Right cardiac atrium (tissue), 5 donors: ENCODE measurements around the gene CELF5. TPM values are rescaled to one million over a fixed set of nuclear protein-coding genes. Genes with fewer than 3 reads are reported as not detected.
A peak's percentile ranks its signal among the peaks of the same experiment; 100 is the strongest.

Experiments used
- ATAC-seq, 2 donors: fragments of 200-7000 bp; cut with Tn5 transposase; one replicate each; pipeline versions ENCODE4 v1.8.0 to v1.9.1; 2020; ENCODE audit warnings: moderate library complexity in 2 of 2, mild to moderate bottlenecking in 1 of 2
- DNase-seq, 3 donors: peaks; one replicate each; pipeline ENCODE4 v3.0.0-alpha.2; 2020
- H3K27ac ChIP-seq: one replicate; pipeline ENCODE4 v1.5.1; 2013; ENCODE audit warnings: mild to moderate bottlenecking, low read length, control low read depth, moderate library complexity
- H3K27me3 ChIP-seq: one replicate; pipeline ENCODE4 v1.6.1; 2013; ENCODE audit not compliant: control insufficient read depth, insufficient read depth
- H3K4me1 ChIP-seq: one replicate; pipeline ENCODE4 v1.6.1; 2013; ENCODE audit warnings: low read length; ENCODE audit not compliant: control insufficient read depth, insufficient read depth
- H3K4me3 ChIP-seq: one replicate; pipeline ENCODE4 v1.5.1; 2013; ENCODE audit warnings: low read length, control low read depth
- H3K9me3 ChIP-seq: one replicate; pipeline ENCODE4 v1.6.1; 2013; ENCODE audit warnings: low read length; ENCODE audit not compliant: control insufficient read depth
- WGBS: extraction: QIAGEN DNeasy Blood & Tissue Kit; methylation state at CpG from one replicate; pipeline ENCODE4 v1.1.7; 2013; 5-methylcytosine and 5-hydroxymethylcytosine counted together
- intact Hi-C, 4 donors: fragments of 100-400 bp; cut with DNase I; formaldehyde crosslinking; loops; one replicate each; pipeline versions ENCODE4 v1.11.0 to v1.14.0; 2022 to 2023
- polyA plus RNA-seq: library from polyadenylated mRNA; stranded (reverse); fragments of 200-250 nt; gene quantifications from one replicate; pipeline ENCODE4 v1.2.3, GENCODE V29; 2013
- total RNA-seq, 4 donors: library from RNA; stranded (reverse); fragmentation: NEBNext Ultra II Directional; extraction: Animal tissue kit (Norgen Biotek cat#: 25700); gene quantifications; one replicate each; pipeline ENCODE4 v1.2.1, GENCODE V29; 2021
- donor health status: healthy with polysubstance abuse.
- donor health status: DM: no; HTN: yes; CAD: no.
- donor health status: DM: no; HTN: no; CAD: no.
- donor health status: DM: no; HTN: yes; CAD: no; lungs with severe emphysema.
- donor health status: DM: yes; HTN: yes; CAD: no.

Gene CELF5
- total and polyA plus RNA-seq, 5 donors, result 0.14 to 0.20 TPM; not detected in 3

DNA sequence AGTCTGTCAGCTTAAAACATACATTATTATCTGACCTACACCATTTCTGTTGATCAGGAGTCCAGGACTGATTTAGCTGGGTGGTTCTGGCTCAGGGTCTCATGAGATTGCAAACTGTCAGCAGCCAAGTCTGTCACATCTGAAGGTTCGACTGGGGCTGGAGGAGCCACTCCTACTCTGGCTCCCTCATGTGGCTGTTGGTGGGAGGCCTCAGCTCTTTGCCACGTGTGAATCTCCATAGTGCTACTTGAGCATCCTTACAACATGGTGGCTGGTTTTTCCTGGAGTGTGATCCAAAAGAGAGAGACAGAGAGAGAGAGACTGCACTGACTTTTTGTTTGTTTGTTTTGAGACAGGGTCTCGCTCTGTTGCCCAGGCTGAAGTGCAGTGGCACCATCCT is 78.3 kb downstream of the CELF5 start:
- 56% methylated on average over 3 of the region's 3 CpGs for WGBS
- Histone ChIP-seq H3K27ac (no peak overlapping the region), H3K4me1 (no peaks in the 10 kb centered on the region), H3K9me3 (peaks cover 3% of the 10 kb centered on the region), H3K4me3 (no peak overlapping the region), H3K27me3 (no peaks in the 10 kb centered on the region)
- intact Hi-C loops, result loop anchor here in 1 of 4 donors (10.0 kb wide), 1 partner anchor 312 kb away; no protein-coding TSS in a partner anchor
- ATAC-seq (no peak), DNase-seq (no peak)

GRCh38 chr19:3304871-3305423 is 80.5 kb downstream of the CELF5 start:
- 7% methylated on average over 22 of the region's 22 CpGs for WGBS
- Histone ChIP-seq H3K9me3 (no peaks in the 10 kb centered on the region), H3K4me3 (no peak overlapping the region), H3K4me1 (no peaks in the 10 kb centered on the region), H3K27ac (no peak overlapping the region), H3K27me3 (no peaks in the 10 kb centered on the region)
- intact Hi-C loops, result loop anchor here in 2 of 4 donors (5.0 to 10.0 kb wide), 2 partner anchors 172 to 310 kb away; no protein-coding TSS in a partner anchor
- DNase-seq (peak; percentile 68 to 87 (median 85)), ATAC-seq (peak; percentile 56 to 58)

DNA sequence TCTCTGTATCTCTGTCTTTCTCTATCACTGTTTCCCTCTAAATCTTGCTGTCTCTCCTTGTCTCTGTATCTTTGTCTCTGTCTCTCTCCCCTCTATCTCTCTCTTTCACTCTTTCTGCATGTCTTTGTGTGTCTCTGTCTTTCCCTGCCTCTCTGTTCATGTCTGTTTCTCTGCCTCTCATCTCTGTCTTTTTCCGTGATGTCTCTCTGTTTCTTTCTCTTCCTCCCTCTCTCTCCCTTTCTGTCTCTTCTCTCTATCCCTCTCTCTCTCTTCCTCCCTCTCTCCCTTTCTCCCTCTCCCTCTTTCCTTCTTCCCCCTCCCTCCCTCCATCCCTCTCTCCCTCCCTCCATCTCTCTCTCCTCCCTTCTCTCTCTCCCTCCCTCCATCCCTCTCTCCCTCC is 85.3 kb downstream of the CELF5 start:
- intact Hi-C loops, result loop anchor here in 2 of 4 donors (5.0 to 10.0 kb wide), 2 partner anchors 168 to 305 kb away; no protein-coding TSS in a partner anchor

DNA sequence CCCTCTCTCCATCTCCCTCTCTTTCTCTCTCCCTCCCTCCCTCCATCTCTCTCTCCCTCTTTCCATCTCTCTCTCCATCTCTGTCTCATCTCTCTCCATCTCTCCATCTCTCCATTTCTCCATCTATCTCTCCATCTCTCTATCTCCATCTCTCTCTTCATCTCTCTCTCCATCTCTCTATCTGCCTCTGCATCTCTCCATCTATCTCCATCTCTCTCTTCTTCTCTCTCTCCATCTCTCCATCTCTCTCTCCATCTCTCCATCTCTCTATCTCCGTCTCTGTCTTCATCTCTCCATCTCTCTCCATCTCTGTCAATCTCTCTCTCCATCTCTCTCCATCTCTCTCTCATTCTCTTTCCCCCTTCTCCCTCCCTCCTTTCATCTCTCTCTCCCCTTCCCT is 85.8 kb downstream of the CELF5 start:
- no peaks in the 10 kb centered on the region for H3K4me1 ChIP-seq
- H3K27ac ChIP-seq, result no peak overlapping the region
- WGBS, result 72% methylated on average over 1 of the region's 1 CpG
- intact Hi-C loops, result no loop called here
- no peaks in the 10 kb centered on the region for H3K9me3 ChIP-seq
- no peak for DNase-seq
- no peaks in the 10 kb centered on the region for H3K27me3 ChIP-seq
- ATAC-seq, result no peak
- no peak overlapping the region for H3K4me3 ChIP-seq

More for the DNA sequence above, 85.3 kb downstream of the CELF5 start:
- H3K4me3 ChIP-seq, result no peak overlapping the region
- ATAC-seq (no peak), DNase-seq (no peak)
- no peaks in the 10 kb centered on the region for H3K4me1 ChIP-seq
- H3K9me3 ChIP-seq, result no peaks in the 10 kb centered on the region
- H3K27me3 ChIP-seq, result no peaks in the 10 kb centered on the region
- 62% methylated on average over 1 of the region's 1 CpG for WGBS
- no peak overlapping the region for H3K27ac ChIP-seq

GRCh38 chr19:3310711-3311110 is 86.2 kb downstream of the CELF5 start:
- intact Hi-C loops, result no loop called here
- Histone ChIP-seq H3K9me3 (no peaks in the 10 kb centered on the region), H3K27me3 (no peaks in the 10 kb centered on the region), H3K4me1 (no peaks in the 10 kb centered on the region), H3K27ac (no peak overlapping the region), H3K4me3 (no peak overlapping the region)
- DNase-seq (no peak), ATAC-seq (no peak)

DNA sequence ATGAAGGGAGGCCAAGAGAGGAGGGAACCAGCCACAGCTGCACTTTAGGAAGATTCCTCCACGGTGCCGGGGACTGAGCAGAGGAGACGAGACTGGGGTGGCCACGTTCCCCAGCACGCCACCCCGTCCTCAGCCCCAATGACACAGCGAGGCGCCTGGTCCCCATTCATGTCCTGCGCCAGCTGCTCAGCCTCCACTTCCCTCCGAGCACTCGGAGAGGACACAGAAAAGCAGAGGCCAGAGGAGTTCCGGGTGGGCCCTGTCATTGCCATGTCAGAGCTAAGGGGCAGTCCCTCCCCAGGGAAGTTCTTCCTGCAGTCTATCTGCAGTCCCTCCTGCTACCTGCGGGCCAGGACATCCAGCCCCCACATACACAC is 88.7 kb downstream of the CELF5 start:
- no peaks in the 10 kb centered on the region for H3K4me1 ChIP-seq
- no peaks in the 10 kb centered on the region for H3K27me3 ChIP-seq
- intact Hi-C loops, result no loop called here
- WGBS, result 79% methylated on average over 13 of the region's 13 CpGs
- H3K27ac ChIP-seq, result no peak overlapping the region
- DNase-seq (no peak), ATAC-seq (no peak)
- H3K4me3 ChIP-seq, result no peak overlapping the region
- no peaks in the 10 kb centered on the region for H3K9me3 ChIP-seq

DNA sequence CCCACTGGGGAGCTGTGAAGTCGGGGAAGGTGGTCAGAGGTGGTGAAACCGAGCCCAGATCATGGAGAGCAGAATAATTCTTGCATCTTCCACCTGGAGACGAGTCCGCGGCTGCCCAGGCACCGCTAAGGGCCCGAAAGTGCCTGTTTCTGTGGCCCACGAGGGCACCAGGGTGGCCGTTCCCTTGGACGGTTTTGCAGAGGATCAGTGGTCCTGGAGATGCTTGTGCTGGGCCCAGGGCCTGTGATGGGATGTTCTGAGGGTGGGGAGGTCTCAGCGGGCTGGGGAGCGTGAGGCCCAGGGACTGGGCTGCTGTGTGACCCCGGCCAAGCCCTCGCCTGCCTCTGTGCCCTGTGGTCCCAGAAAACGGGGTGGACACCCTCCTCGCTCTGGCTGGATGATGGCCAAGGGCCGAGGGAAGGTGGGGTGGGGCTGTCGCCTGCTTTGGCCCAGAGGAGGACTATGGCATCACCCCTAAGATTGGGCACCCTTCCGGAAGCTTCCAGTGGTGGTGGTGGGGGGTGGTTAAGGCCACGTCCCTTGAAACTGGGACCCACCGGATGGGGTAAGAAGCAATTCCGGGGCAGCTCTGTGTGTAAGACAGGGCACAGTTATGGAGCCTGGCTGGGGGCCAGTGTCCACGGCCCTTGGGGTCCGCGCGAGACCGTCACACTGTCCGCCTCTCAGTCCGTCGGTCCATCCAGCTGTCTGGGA is 90.7 kb downstream of the CELF5 start:
- Histone ChIP-seq H3K4me3 (no peak overlapping the region), H3K9me3 (no peaks in the 10 kb centered on the region), H3K4me1 (no peaks in the 10 kb centered on the region), H3K27me3 (no peaks in the 10 kb centered on the region), H3K27ac (no peak overlapping the region)
- ATAC-seq (no peak), DNase-seq (no peak)
- 77% methylated on average over 30 of the region's 30 CpGs for WGBS
- intact Hi-C loops, result no loop called here

DNA sequence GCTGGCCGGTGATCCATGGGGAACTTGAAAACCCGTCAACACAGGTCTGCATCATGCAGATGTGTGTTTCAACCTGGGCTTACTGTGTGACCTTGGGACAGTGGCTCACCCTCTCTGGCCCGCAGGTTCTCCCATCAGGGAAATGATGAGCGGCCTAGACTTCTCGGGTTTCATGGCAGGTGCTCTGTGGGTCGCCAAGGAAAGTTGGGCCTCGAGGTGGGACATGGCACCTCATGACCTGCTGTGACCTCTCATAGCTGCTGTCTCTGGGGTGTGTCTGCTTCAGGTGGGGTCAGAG is 91.2 kb downstream of the CELF5 start:
- Histone ChIP-seq H3K4me1 (no peaks in the 10 kb centered on the region), H3K4me3 (no peak overlapping the region), H3K27ac (no peak overlapping the region), H3K27me3 (no peaks in the 10 kb centered on the region), H3K9me3 (no peaks in the 10 kb centered on the region)
- intact Hi-C loops, result no loop called here
- DNase-seq (no peak), ATAC-seq (no peak)
- 84% methylated on average over 7 of the region's 7 CpGs for WGBS

DNA sequence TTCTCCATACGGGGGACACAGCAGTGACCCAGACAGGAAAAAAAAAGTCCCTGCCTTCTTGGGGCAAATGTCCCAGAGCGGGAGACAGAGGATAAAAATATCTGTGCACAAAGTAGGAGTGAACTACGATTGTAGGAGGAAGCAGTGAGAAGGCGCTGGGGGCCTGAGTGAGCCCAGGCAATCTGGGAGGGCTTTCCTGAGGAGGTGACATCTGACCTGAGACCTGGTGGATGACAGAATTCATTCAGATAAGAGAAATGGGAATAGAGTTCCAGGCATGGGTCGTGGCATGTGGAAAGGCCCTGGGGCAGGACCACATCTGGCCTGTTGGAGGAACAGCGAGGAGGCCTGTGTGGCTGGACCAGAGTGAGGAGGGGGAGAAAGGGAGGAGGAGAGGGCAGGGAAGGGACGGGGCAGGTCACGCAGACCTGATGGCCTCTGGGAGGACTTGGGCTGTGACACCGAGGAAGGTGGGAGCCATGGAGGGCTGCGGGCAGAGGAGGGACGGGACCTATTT is 91.7 kb downstream of the CELF5 start:
- H3K4me3 ChIP-seq, result no peak overlapping the region
- H3K4me1 ChIP-seq, result no peaks in the 10 kb centered on the region
- H3K27me3 ChIP-seq, result no peaks in the 10 kb centered on the region
- no peaks in the 10 kb centered on the region for H3K9me3 ChIP-seq
- WGBS, result 78% methylated on average over 11 of the region's 11 CpGs
- peak in 1 of 3 donors; percentile 13 for DNase-seq
- no peak overlapping the region for H3K27ac ChIP-seq
- ATAC-seq, result no peak
- intact Hi-C loops, result no loop called here

- Histone ChIP-seq H3K27ac (no peak overlapping the region), H3K4me1 (no peaks in the 10 kb centered on the region), H3K9me3 (no peaks in the 10 kb centered on the region), H3K27me3 (no peaks in the 10 kb centered on the region), H3K4me3 (no peak overlapping the region)
- no peak for DNase-seq
- intact Hi-C loops, result no loop called here
- ATAC-seq, result no peak
- 84% methylated on average over 5 of the region's 5 CpGs for WGBS
These were observed 92.3 kb downstream of the CELF5 start for GRCh38 chr19:3316659-3317207.

DNA sequence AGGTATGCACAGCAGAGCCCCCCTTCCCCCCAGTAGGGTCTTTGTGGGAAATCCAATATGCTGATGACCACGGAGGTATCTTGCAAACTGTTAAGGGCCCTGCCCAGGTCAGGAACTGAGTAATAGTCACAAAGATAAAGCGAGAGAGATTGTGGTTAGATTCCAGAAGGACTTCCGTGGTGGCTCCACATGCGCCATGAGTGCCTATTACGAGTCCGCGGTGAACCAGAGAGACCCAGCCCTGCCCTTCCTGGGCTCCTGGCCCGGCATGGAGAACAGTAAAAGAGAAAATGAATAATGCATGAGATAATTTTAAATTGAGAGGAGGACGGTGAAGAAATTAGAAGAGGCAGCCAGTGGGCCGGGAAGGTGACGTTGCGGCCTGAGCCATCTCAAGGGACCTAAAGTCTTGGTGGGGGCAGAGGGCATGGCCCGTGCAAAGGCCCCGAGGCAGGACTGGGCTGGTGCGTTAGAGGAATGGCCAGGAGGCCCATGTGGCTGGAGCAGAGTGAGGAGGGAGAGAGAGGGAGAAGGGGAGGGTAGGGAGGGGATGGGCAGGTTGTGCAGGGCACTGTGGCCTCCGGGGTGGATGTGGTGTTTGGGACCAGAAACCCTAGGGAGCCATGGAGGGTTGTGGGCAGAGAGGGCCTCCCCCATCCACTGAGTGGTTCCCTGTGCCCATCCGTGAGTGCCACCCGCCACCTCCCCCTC is 95.3 kb downstream of the CELF5 start:
- intact Hi-C loops, result no loop called here
- H3K27ac ChIP-seq, result no peak overlapping the region
- H3K4me1 ChIP-seq, result no peaks in the 10 kb centered on the region
- WGBS, result 50% methylated on average over 18 of the region's 18 CpGs
- ATAC-seq (no peak), DNase-seq (peak in 1 of 3 donors; percentile 37)
- H3K27me3 ChIP-seq, result no peaks in the 10 kb centered on the region
- no peak overlapping the region for H3K4me3 ChIP-seq
- H3K9me3 ChIP-seq, result no peaks in the 10 kb centered on the region
